VCaP (cell line): ENCODE data around the gene CXCR4.

ENCODE experiments used
- H3K27ac ChIP-seq: fragments of 450-650 bp; 2 replicates; pipeline ENCODE4 v1.5.1; 2017
- CTCF ChIP-seq: fragments of 450-650 bp; conservative IDR thresholded peaks from 2 replicates; pipeline ENCODE4 v1.5.1; 2017; ENCODE audit warnings: mild to moderate bottlenecking, moderate library complexity

Gene CXCR4

GRCh38 chr2:136113209-136113971, 4.6 kb downstream of the CXCR4 start:
- no peak for TF ChIP-seq CTCF
- no peak overlapping the region for H3K27ac ChIP-seq

- no peak for TF ChIP-seq CTCF
- H3K27ac ChIP-seq, result no peak overlapping the region
Observed at GRCh38 chr2:136112317-136113208, 5.4 kb downstream of the CXCR4 start.

GRCh38 chr2:136111711-136112110, 6.2 kb downstream of the CXCR4 start:
- no peak overlapping the region for H3K27ac ChIP-seq

GRCh38 chr2:136110526-136110925, 7.4 kb downstream of the CXCR4 start:
- no peak for TF ChIP-seq CTCF
- H3K27ac ChIP-seq, result no peak overlapping the region

More at GRCh38 chr2:136111711-136112110, 6.2 kb downstream of the CXCR4 start:
- no peak for TF ChIP-seq CTCF

- TF ChIP-seq CTCF, result no peak
- H3K27ac ChIP-seq, result no peak overlapping the region
Observed at GRCh38 chr2:136108463-136108862, 9.5 kb downstream of the CXCR4 start.

- TF ChIP-seq CTCF, result no peak
- no peak overlapping the region for H3K27ac ChIP-seq
Observed at GRCh38 chr2:136107051-136108033, 10.6 kb downstream of the CXCR4 start.
